HEK293 (cell line): Measurements from ENCODE around the gene ALOX5AP.

Experiments
- CTCF ChIA-PET: fragments of 350-600 bp; formaldehyde crosslinking; extraction: SDS; loops from one replicate; lab custom pipeline; 2021; ENCODE audit warnings: antibody characterized with exemption; lab: Yijun Ruan, JAX
- POLR2A ChIA-PET: fragments of 300-600 bp; formaldehyde crosslinking; extraction: SDS; loops from one replicate; lab custom pipeline; 2020; ENCODE audit warnings: antibody characterized with exemption, inconsistent platforms; lab: Yijun Ruan, JAX
- H3K27ac ChIP-seq: fragments of 200-500 bp; sonication (Bioruptor generic); 2 replicates; pipeline ENCODE4 v1.5.1; 2014; ENCODE audit warnings: low read depth, low read length, control low read depth, inconsistent platforms; ENCODE audit errors: extremely low read depth
- H3K36me3 ChIP-seq, 2 experiments: fragments of 200-500 bp in 1 of 2; sonication (Bioruptor generic) in 1 of 2; 1 replicate in 1 of 2; 2 replicates in 1 of 2; pipeline ENCODE4 v1.5.1; 2014 to 2017; ENCODE audit warnings: inconsistent platforms in 2 of 2, low read length in 2 of 2; ENCODE audit not compliant: control insufficient read depth in 2 of 2, insufficient read depth in 1 of 2
- H3K4me1 ChIP-seq: fragments of 200-500 bp; sonication (Bioruptor generic); 2 replicates; pipeline ENCODE4 v1.5.1; 2014; ENCODE audit warnings: mild to moderate bottlenecking, low read length, inconsistent platforms; ENCODE audit not compliant: control insufficient read depth, insufficient read depth
- H3K4me3 ChIP-seq: 2 replicates; pipeline ENCODE4 v1.5.1; 2011; ENCODE audit warnings: low read depth, mild to moderate bottlenecking, control low read depth, low read length, moderate library complexity
- H3K9me3 ChIP-seq: fragments of 200-500 bp; sonication (Bioruptor generic); 2 replicates; pipeline ENCODE4 v1.5.1; 2014; ENCODE audit warnings: low read depth, low read length, inconsistent platforms; ENCODE audit not compliant: control insufficient read depth, insufficient read depth
- GLIS2 ChIP-seq: fragments of 450-650 bp; formaldehyde crosslinking; IDR thresholded peaks from 2 replicates; pipeline ENCODE4 v1.5.1; 2016; ENCODE audit warnings: missing biosample characterization, missing genetic modification characterization
- OVOL3 ChIP-seq: fragments of 450-650 bp; formaldehyde crosslinking; IDR thresholded peaks from 2 replicates; pipeline ENCODE4 v1.5.1; 2016; ENCODE audit warnings: missing biosample characterization, missing genetic modification characterization
- SALL2 ChIP-seq: fragments of 450-650 bp; formaldehyde crosslinking; IDR thresholded peaks from 2 replicates; pipeline ENCODE4 v1.5.0; 2017; ENCODE audit warnings: missing biosample characterization, mild to moderate bottlenecking, missing genetic modification characterization, borderline replicate concordance
- ZBTB21 ChIP-seq: fragments of 450-650 bp; formaldehyde crosslinking; IDR thresholded peaks from 2 replicates; pipeline ENCODE4 v1.5.1; 2017; ENCODE audit warnings: missing biosample characterization, missing genetic modification characterization
- ZBTB7A ChIP-seq: fragments of 450-650 bp; formaldehyde crosslinking; IDR thresholded peaks from 2 replicates; pipeline ENCODE4 v1.5.1; 2016; ENCODE audit warnings: low read depth, missing biosample characterization, missing genetic modification characterization
- ZBTB8A ChIP-seq: fragments of 450-650 bp; formaldehyde crosslinking; IDR thresholded peaks from 2 replicates; pipeline ENCODE4 v1.5.1; 2016; ENCODE audit warnings: missing biosample characterization, missing genetic modification characterization
- ZNF112 ChIP-seq: fragments of 450-650 bp; formaldehyde crosslinking; IDR thresholded peaks from 2 replicates; pipeline ENCODE4 v1.5.0; 2017; ENCODE audit warnings: missing biosample characterization, missing genetic modification characterization
- ZNF132 ChIP-seq: fragments of 450-650 bp; formaldehyde crosslinking; IDR thresholded peaks from 2 replicates; pipeline ENCODE4 v1.5.1; 2017; ENCODE audit warnings: missing biosample characterization, missing genetic modification characterization, borderline replicate concordance
- ZNF146 ChIP-seq: fragments of 450-650 bp; formaldehyde crosslinking; IDR thresholded peaks from 2 replicates; pipeline ENCODE4 v1.5.1; 2016; ENCODE audit warnings: missing biosample characterization, missing genetic modification characterization
- ZNF175 ChIP-seq: fragments of 450-650 bp; formaldehyde crosslinking; IDR thresholded peaks from 2 replicates; pipeline ENCODE4 v1.5.1; 2016; ENCODE audit warnings: missing biosample characterization, missing genetic modification characterization
- ZNF211 ChIP-seq: fragments of 450-650 bp; formaldehyde crosslinking; IDR thresholded peaks from 2 replicates; pipeline ENCODE4 v1.5.1; 2016; ENCODE audit warnings: low read depth, missing biosample characterization, missing genetic modification characterization
- ZNF23 ChIP-seq: fragments of 450-650 bp; formaldehyde crosslinking; IDR thresholded peaks from 2 replicates; pipeline ENCODE4 v1.5.1; 2016; ENCODE audit warnings: missing biosample characterization, missing genetic modification characterization, borderline replicate concordance
- ZNF324 ChIP-seq: fragments of 450-650 bp; formaldehyde crosslinking; IDR thresholded peaks from 2 replicates; pipeline ENCODE4 v1.5.1; 2016; ENCODE audit warnings: missing biosample characterization, missing genetic modification characterization
- ZNF354C ChIP-seq: fragments of 450-650 bp; formaldehyde crosslinking; IDR thresholded peaks from 2 replicates; pipeline ENCODE4 v1.5.1; 2016; ENCODE audit warnings: missing biosample characterization, missing genetic modification characterization, low read depth, borderline replicate concordance
- ZNF404 ChIP-seq: fragments of 450-650 bp; formaldehyde crosslinking; IDR thresholded peaks from 2 replicates; pipeline ENCODE4 v1.5.1; 2017; ENCODE audit warnings: missing biosample characterization, missing genetic modification characterization
- ZNF514 ChIP-seq: fragments of 450-650 bp; formaldehyde crosslinking; IDR thresholded peaks from 2 replicates; pipeline ENCODE4 v1.5.1; 2016; ENCODE audit warnings: missing biosample characterization, missing genetic modification characterization
- ZNF548 ChIP-seq: fragments of 450-650 bp; formaldehyde crosslinking; IDR thresholded peaks from 2 replicates; pipeline ENCODE4 v1.5.1; 2016; ENCODE audit warnings: missing biosample characterization, missing genetic modification characterization
- ZNF677 ChIP-seq: fragments of 450-650 bp; IDR thresholded peaks from 2 replicates; pipeline ENCODE4 v1.5.0; 2018; ENCODE audit warnings: missing biosample characterization, mild to moderate bottlenecking, missing genetic modification characterization, moderate library complexity
- ZNF843 ChIP-seq: fragments of 450-650 bp; formaldehyde crosslinking; IDR thresholded peaks from 2 replicates; pipeline ENCODE4 v1.5.1; 2016; ENCODE audit warnings: missing biosample characterization, missing genetic modification characterization
- TF ChIP-seq, protein P1 (sequence below): fragments of 450-650 bp; formaldehyde crosslinking; IDR thresholded peaks from 2 replicates; pipeline ENCODE4; 2016; ENCODE audit warnings: missing biosample characterization, missing genetic modification characterization
- TF ChIP-seq, protein P2 (sequence below): fragments of 450-650 bp; formaldehyde crosslinking; IDR thresholded peaks from 2 replicates; pipeline ENCODE4 v1.5.1; 2016; ENCODE audit warnings: missing biosample characterization, missing genetic modification characterization
- TF ChIP-seq, protein P3 (sequence below): fragments of 450-650 bp; formaldehyde crosslinking; IDR thresholded peaks from 2 replicates; pipeline ENCODE4 v1.5.1; 2017; ENCODE audit warnings: missing biosample characterization, missing genetic modification characterization
- TF ChIP-seq, protein P4 (sequence below): fragments of 450-650 bp; formaldehyde crosslinking; IDR thresholded peaks from 2 replicates; pipeline ENCODE4 v1.5.1; 2016; ENCODE audit warnings: missing biosample characterization, missing genetic modification characterization

The ALOX5AP gene

GRCh38 chr13:30697996-30698401, 37.3 kb upstream of the ALOX5AP start:
- Histone ChIP-seq H3K27ac (no peak overlapping the region), H3K9me3 (no peaks in the 10 kb centered on the region), H3K36me3 (no peaks in the 10 kb centered on the region), H3K4me1 (no peaks in the 10 kb centered on the region), H3K4me3 (no peak overlapping the region)
- ChIA-PET POLR2A (no interaction called here), CTCF (no interaction called here)
- TF ChIP-seq ZNF211 (tag by site-specific recombination) = no peak
- TF ChIP-seq, protein P1, sequence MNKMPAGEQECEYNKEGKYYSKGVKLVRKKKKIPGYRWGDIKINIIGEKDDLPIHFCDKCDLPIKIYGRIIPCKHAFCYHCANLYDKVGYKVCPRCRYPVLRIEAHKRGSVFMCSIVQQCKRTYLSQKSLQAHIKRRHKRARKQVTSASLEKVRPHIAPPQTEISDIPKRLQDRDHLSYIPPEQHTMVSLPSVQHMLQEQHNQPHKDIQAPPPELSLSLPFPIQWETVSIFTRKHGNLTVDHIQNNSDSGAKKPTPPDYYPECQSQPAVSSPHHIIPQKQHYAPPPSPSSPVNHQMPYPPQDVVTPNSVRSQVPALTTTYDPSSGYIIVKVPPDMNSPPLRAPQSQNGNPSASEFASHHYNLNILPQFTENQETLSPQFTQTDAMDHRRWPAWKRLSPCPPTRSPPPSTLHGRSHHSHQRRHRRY (tag by site-specific recombination) = no peak
- TF ChIP-seq, protein P2, sequence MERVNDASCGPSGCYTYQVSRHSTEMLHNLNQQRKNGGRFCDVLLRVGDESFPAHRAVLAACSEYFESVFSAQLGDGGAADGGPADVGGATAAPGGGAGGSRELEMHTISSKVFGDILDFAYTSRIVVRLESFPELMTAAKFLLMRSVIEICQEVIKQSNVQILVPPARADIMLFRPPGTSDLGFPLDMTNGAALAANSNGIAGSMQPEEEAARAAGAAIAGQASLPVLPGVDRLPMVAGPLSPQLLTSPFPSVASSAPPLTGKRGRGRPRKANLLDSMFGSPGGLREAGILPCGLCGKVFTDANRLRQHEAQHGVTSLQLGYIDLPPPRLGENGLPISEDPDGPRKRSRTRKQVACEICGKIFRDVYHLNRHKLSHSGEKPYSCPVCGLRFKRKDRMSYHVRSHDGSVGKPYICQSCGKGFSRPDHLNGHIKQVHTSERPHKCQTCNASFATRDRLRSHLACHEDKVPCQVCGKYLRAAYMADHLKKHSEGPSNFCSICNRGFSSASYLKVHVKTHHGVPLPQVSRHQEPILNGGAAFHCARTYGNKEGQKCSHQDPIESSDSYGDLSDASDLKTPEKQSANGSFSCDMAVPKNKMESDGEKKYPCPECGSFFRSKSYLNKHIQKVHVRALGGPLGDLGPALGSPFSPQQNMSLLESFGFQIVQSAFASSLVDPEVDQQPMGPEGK = no peak
- TF ChIP-seq ZBTB7A = no peak
- no peak for TF ChIP-seq SALL2 (tag by site-specific recombination)
- TF ChIP-seq ZNF175 (tag by site-specific recombination) = no peak
- TF ChIP-seq ZNF324 (tag by site-specific recombination) = no peak
- no peak for TF ChIP-seq ZNF132 (tag by site-specific recombination)

DNA sequence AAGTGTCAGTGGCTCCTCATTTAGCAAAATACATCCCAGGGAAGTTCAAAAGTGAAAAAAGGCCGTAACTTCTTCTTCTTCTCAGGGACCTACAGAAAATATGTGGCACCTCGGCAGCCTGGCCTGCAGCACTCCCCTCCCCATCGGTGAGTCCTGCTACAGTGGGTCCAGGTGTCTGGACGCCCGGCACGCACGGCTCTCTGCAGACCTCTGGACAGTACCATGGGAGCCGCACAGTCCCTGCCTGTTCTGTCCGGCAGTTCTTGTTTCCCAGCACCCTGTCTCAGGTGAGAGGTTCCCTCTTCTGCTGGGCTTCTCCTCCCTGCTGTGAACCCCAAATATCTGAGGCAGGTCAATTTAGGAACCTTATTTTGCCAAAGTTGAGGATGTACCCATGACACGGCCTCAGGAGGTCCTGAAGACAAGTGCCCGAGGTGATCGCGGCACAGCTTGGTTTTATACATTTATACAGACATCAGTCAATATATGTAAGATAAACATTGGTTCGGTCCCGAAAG, 36.8 kb upstream of the ALOX5AP start:
- Histone ChIP-seq H3K9me3 (no peaks in the 10 kb centered on the region), H3K4me3 (no peak overlapping the region), H3K27ac (no peak overlapping the region), H3K36me3 (no peaks in the 10 kb centered on the region), H3K4me1 (no peaks in the 10 kb centered on the region)
- CTCF ChIA-PET = interaction anchor here (0.7 kb wide), 1 partner anchor 173 kb away, joined by 3 read pairs; no protein-coding TSS in a partner anchor
- POLR2A ChIA-PET = no interaction called here
- TF ChIP-seq ZNF23 (tag by site-specific recombination) = no peak
- no peak for TF ChIP-seq ZNF146 (tag by site-specific recombination)
- TF ChIP-seq GLIS2 (tag by site-specific recombination) = no peak
- no peak for TF ChIP-seq ZNF843 (tag by site-specific recombination)
- TF ChIP-seq OVOL3 (tag by site-specific recombination) = no peak
- TF ChIP-seq ZNF354C (tag by site-specific recombination) = no peak
- no peak for TF ChIP-seq ZNF548 (tag by site-specific recombination)
- no peak for TF ChIP-seq ZNF112 (tag by site-specific recombination)
- TF ChIP-seq, protein P3, sequence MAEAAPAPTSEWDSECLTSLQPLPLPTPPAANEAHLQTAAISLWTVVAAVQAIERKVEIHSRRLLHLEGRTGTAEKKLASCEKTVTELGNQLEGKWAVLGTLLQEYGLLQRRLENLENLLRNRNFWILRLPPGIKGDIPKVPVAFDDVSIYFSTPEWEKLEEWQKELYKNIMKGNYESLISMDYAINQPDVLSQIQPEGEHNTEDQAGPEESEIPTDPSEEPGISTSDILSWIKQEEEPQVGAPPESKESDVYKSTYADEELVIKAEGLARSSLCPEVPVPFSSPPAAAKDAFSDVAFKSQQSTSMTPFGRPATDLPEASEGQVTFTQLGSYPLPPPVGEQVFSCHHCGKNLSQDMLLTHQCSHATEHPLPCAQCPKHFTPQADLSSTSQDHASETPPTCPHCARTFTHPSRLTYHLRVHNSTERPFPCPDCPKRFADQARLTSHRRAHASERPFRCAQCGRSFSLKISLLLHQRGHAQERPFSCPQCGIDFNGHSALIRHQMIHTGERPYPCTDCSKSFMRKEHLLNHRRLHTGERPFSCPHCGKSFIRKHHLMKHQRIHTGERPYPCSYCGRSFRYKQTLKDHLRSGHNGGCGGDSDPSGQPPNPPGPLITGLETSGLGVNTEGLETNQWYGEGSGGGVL (tag by site-specific recombination) = no peak
- no peak for TF ChIP-seq ZNF404 (tag by site-specific recombination)
- no peak for TF ChIP-seq ZNF677 (tag by site-specific recombination)
- TF ChIP-seq ZNF514 (tag by site-specific recombination) = no peak
- TF ChIP-seq, protein P4, sequence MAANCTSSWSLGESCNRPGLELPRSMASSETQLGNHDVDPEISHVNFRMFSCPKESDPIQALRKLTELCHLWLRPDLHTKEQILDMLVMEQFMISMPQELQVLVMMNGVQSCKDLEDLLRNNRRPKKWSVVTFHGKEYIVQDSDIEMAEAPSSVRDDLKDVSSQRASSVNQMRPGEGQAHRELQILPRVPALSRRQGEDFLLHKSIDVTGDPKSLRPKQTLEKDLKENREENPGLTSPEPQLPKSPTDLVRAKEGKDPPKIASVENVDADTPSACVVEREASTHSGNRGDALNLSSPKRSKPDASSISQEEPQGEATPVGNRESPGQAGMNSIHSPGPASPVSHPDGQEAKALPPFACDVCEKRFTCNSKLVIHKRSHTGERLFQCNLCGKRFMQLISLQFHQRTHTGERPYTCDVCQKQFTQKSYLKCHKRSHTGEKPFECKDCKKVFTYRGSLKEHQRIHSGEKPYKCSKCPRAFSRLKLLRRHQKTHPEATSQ = no peak
- no peak for TF ChIP-seq ZBTB21 (tag by site-specific recombination)
- no peak for TF ChIP-seq ZBTB8A
